GM19238 (cell line): ENCODE measurements around the gene AKR1E2.

ENCODE experiments used
- DNase-seq: peaks from one replicate; pipeline ENCODE4 v3.0.0; 2011; ENCODE audit warnings: low spot score; ENCODE audit not compliant: insufficient read length

AKR1E2 gene

GRCh38 chr10:4843525-4844180 is 17.6 kb downstream of the AKR1E2 start:
- DNase-seq: no peak

GRCh38 chr10:4844864-4845263 is 18.9 kb downstream of the AKR1E2 start:
- no peak for DNase-seq

GRCh38 chr10:4845766-4846165 is 19.8 kb downstream of the AKR1E2 start:
- no peak for DNase-seq

GRCh38 chr10:4846775-4847174 is 20.8 kb downstream of the AKR1E2 start:
- DNase-seq: no peak

- no peak for DNase-seq
Measured at GRCh38 chr10:4847561-4848355, 21.8 kb downstream of the AKR1E2 start.

- no peak for DNase-seq
Measured at GRCh38 chr10:4848356-4849041, 22.5 kb downstream of the AKR1E2 start.

GRCh38 chr10:4849042-4849402 is 23.0 kb downstream of the AKR1E2 start:
- no peak for DNase-seq

GRCh38 chr10:4849555-4850242 is 23.7 kb downstream of the AKR1E2 start:
- peak; percentile 39 for DNase-seq

GRCh38 chr10:4850397-4850796 is 24.4 kb downstream of the AKR1E2 start:
- no peak for DNase-seq

- no peak for DNase-seq
Measured at GRCh38 chr10:4851176-4851575, 25.2 kb downstream of the AKR1E2 start.

GRCh38 chr10:4851846-4852245 is 25.8 kb downstream of the AKR1E2 start:
- DNase-seq: no peak

GRCh38 chr10:4865945-4866661 is 40.1 kb downstream of the AKR1E2 start:
- DNase-seq: no peak

- DNase-seq: no peak
Measured at GRCh38 chr10:4867109-4867519, 41.1 kb downstream of the AKR1E2 start.

- no peak for DNase-seq
Measured at GRCh38 chr10:4867520-4868356, 41.7 kb downstream of the AKR1E2 start.

- no peak for DNase-seq
Measured at GRCh38 chr10:4868357-4868657, 42.3 kb downstream of the AKR1E2 start.

- no peak for DNase-seq
Measured at GRCh38 chr10:4882704-4883078, 56.7 kb downstream of the AKR1E2 start.

- DNase-seq: no peak
Measured at GRCh38 chr10:4883079-4883739, 57.2 kb downstream of the AKR1E2 start.

GRCh38 chr10:4885162-4885561 is 59.2 kb downstream of the AKR1E2 start:
- DNase-seq: no peak

GRCh38 chr10:4887501-4887900 is 61.5 kb downstream of the AKR1E2 start:
- no peak for DNase-seq

- no peak for DNase-seq
Measured at GRCh38 chr10:4888236-4888635, 62.2 kb downstream of the AKR1E2 start.
